ENCODE measurements around the gene PALM2AKAP2. TPM values are rescaled to one million over a fixed set of nuclear protein-coding genes. Genes with fewer than 3 reads are reported as not detected.
A peak's percentile ranks its signal among the peaks of the same experiment; 100 is the strongest.
"Not testable (repeated sequence)": the region's sequence is repeated elsewhere in the genome, so short reads cannot be mapped to it uniquely, and the experiment has no call there.

PALM2AKAP2 gene
- total RNA-seq, 4 donors from 2014 or later: 11.5 to 38.4 (median 24.2) TPM

DNA sequence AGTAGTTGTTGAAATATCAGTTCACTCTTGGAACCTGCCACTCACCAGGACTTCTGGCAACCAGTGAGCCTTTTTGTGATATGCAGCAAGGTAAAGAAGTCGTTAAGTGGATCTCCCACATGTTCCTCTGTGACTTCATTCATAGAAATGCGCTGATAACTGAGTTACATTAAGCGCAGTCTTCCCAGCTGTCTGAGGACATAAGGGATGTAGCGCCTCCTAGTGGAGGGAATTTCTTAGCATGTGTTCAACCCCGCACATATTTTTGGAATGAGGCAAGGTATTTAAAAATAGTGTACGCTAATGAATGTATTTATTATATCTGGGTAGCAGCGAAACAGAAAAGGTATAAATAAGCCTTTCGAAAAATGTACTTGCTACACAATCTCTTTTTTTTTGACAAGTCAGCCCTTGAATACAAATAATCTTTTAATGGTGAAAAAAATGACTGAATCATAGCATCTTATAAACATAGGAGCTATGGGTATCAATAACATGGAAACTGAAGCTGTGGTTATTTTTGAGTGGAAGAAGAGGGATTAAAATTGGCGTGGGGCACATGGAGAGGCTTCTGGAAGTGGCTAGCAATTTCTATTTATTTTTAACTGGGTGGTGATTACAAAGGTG, 38.0 kb downstream of the PALM2AKAP2 start:
- TF ChIP-seq, protein P1, sequence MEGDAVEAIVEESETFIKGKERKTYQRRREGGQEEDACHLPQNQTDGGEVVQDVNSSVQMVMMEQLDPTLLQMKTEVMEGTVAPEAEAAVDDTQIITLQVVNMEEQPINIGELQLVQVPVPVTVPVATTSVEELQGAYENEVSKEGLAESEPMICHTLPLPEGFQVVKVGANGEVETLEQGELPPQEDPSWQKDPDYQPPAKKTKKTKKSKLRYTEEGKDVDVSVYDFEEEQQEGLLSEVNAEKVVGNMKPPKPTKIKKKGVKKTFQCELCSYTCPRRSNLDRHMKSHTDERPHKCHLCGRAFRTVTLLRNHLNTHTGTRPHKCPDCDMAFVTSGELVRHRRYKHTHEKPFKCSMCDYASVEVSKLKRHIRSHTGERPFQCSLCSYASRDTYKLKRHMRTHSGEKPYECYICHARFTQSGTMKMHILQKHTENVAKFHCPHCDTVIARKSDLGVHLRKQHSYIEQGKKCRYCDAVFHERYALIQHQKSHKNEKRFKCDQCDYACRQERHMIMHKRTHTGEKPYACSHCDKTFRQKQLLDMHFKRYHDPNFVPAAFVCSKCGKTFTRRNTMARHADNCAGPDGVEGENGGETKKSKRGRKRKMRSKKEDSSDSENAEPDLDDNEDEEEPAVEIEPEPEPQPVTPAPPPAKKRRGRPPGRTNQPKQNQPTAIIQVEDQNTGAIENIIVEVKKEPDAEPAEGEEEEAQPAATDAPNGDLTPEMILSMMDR (IDR thresholded peaks at IDR 0.05): peak in 1 of 3 donors; percentile 63
- DNase-seq (ENCODE audit: low spot score): peak; percentile 65
- peak; percentile 91 for ATAC-seq (ENCODE audit: low FRiP score)

- ATAC-seq (ENCODE audit: low FRiP score): no peak
- TF ChIP-seq, protein P1 (IDR thresholded peaks at IDR 0.05): no peak
- DNase-seq (ENCODE audit: low spot score): no peak
Observed at GRCh38 chr9:109821711-109822110, 41.7 kb downstream of the PALM2AKAP2 start.

- not testable (repeated sequence) for ATAC-seq (ENCODE audit: low FRiP score); DNase-seq (ENCODE audit: low spot score)
Observed at GRCh38 chr9:109825383-109825782, 45.4 kb downstream of the PALM2AKAP2 start.

- no peak for ATAC-seq (ENCODE audit: low FRiP score)
- no peak for DNase-seq (ENCODE audit: low spot score)
- TF ChIP-seq, protein P1 (IDR thresholded peaks at IDR 0.05): no peak
Observed at GRCh38 chr9:109826559-109826958, 46.6 kb downstream of the PALM2AKAP2 start.

GRCh38 chr9:109828254-109828653, 48.3 kb downstream of the PALM2AKAP2 start:
- TF ChIP-seq, protein P1 (IDR thresholded peaks at IDR 0.05): no peak
- DNase-seq (ENCODE audit: low spot score) (no peak), ATAC-seq (ENCODE audit: low FRiP score) (no peak)

Data from omental fat pad (tissue), 4 donors.